HAP-1 (cell line): Measurements from ENCODE around the gene LIPT2.

Experiments
- DNase-seq, 2 experiments: peaks; one replicate each; pipeline ENCODE4 v3.0.0-alpha.2; 2016 to 2020; ENCODE audit warnings: low spot score in 2 of 2
- H3K27me3 ChIP-seq: fragments of 250-450 bp; sonication (Bioruptor Pico); 2 replicates; pipeline ENCODE4 v1.5.1; 2020; ENCODE audit warnings: low read depth, mild to moderate bottlenecking, moderate library complexity
- H3K36me3 ChIP-seq: fragments of 250-450 bp; sonication (Bioruptor Pico); replicated peaks from 2 replicates; pipeline ENCODE4 v1.5.1; 2020; ENCODE audit warnings: mild to moderate bottlenecking
- H3K4me1 ChIP-seq: fragments of 250-450 bp; sonication (Bioruptor Pico); 2 replicates; pipeline ENCODE4 v1.5.1; 2020; ENCODE audit warnings: mild to moderate bottlenecking
- H3K4me3 ChIP-seq: fragments of 250-450 bp; sonication (Bioruptor Pico); 2 replicates; pipeline ENCODE4 v1.5.1; 2020; ENCODE audit warnings: mild to moderate bottlenecking, moderate library complexity
- H3K9me3 ChIP-seq: fragments of 250-450 bp; sonication (Bioruptor Pico); 2 replicates; pipeline ENCODE4 v1.5.1; 2020; ENCODE audit warnings: mild to moderate bottlenecking, moderate library complexity
- in situ Hi-C: fragments of 300-500 bp; cut with MboI; formaldehyde crosslinking; loops from 3 replicates; pipeline ENCODE4 v1.14.3; 2020; ENCODE audit warnings: low sequenced_read_pairs, inconsistent platforms, mixed read lengths

LIPT2 gene

GRCh38 chr11:74480688-74481417 lies 12.7 kb downstream of the LIPT2 start:
- Histone ChIP-seq H3K4me3 (no peak overlapping the region), H3K4me1 (peaks cover 3% of the 10 kb centered on the region), H3K27me3 (no peaks in the 10 kb centered on the region), H3K36me3 (no peaks in the 10 kb centered on the region), H3K9me3 (no peaks in the 10 kb centered on the region)
- in situ Hi-C loops: no loop called here
- DNase-seq: no peak

- no peaks in the 10 kb centered on the region for H3K9me3 ChIP-seq
- H3K4me3 ChIP-seq: no peak overlapping the region
- in situ Hi-C loops: no loop called here
- no peaks in the 10 kb centered on the region for H3K36me3 ChIP-seq
- H3K4me1 ChIP-seq: no peaks in the 10 kb centered on the region
- H3K27me3 ChIP-seq: no peaks in the 10 kb centered on the region
- DNase-seq: no peak
Measured at GRCh38 chr11:74479732-74480123, 13.8 kb downstream of the LIPT2 start.

GRCh38 chr11:74478877-74479731 lies 14.4 kb downstream of the LIPT2 start:
- no peaks in the 10 kb centered on the region for H3K36me3 ChIP-seq
- H3K9me3 ChIP-seq: no peaks in the 10 kb centered on the region
- H3K4me3 ChIP-seq: no peak overlapping the region
- no peaks in the 10 kb centered on the region for H3K4me1 ChIP-seq
- in situ Hi-C loops: no loop called here
- H3K27me3 ChIP-seq: no peaks in the 10 kb centered on the region
- no peak for DNase-seq

- H3K27me3 ChIP-seq: peaks cover 3% of the 10 kb centered on the region; the same call in 1 of the 2 replicates
- no peaks in the 10 kb centered on the region for H3K4me1 ChIP-seq
- no peak overlapping the region for H3K4me3 ChIP-seq
- H3K36me3 ChIP-seq: no peaks in the 10 kb centered on the region
- in situ Hi-C loops: no loop called here
- no peaks in the 10 kb centered on the region for H3K9me3 ChIP-seq
- no peak for DNase-seq
Measured at GRCh38 chr11:74476536-74476935, 17.0 kb downstream of the LIPT2 start.

- no peaks in the 10 kb centered on the region for H3K9me3 ChIP-seq
- H3K4me1 ChIP-seq: no peaks in the 10 kb centered on the region
- DNase-seq: no peak
- H3K4me3 ChIP-seq: no peak overlapping the region
- H3K36me3 ChIP-seq: no peaks in the 10 kb centered on the region
- in situ Hi-C loops: no loop called here
- H3K27me3 ChIP-seq: peaks cover 3% of the 10 kb centered on the region; the same call in 1 of the 2 replicates
Measured at GRCh38 chr11:74474316-74474715, 19.2 kb downstream of the LIPT2 start.

- Histone ChIP-seq H3K9me3 (no peaks in the 10 kb centered on the region), H3K36me3 (no peaks in the 10 kb centered on the region), H3K4me3 (no peak overlapping the region), H3K27me3 (peaks cover 3% of the 10 kb centered on the region; the same call in 1 of the 2 replicates), H3K4me1 (no peaks in the 10 kb centered on the region)
- in situ Hi-C loops: no loop called here
- no peak for DNase-seq
Measured at GRCh38 chr11:74473382-74474173, 19.9 kb downstream of the LIPT2 start.

- no peaks in the 10 kb centered on the region for H3K4me1 ChIP-seq
- peaks cover 3% of the 10 kb centered on the region; the same call in 1 of the 2 replicates for H3K27me3 ChIP-seq
- in situ Hi-C loops: no loop called here
- H3K36me3 ChIP-seq: no peaks in the 10 kb centered on the region
- H3K4me3 ChIP-seq: no peak overlapping the region
- DNase-seq: no peak
- H3K9me3 ChIP-seq: no peaks in the 10 kb centered on the region
Measured at GRCh38 chr11:74471668-74472429, 21.7 kb downstream of the LIPT2 start.

GRCh38 chr11:74471037-74471436 lies 22.5 kb downstream of the LIPT2 start:
- Histone ChIP-seq H3K9me3 (no peaks in the 10 kb centered on the region), H3K4me1 (no peaks in the 10 kb centered on the region), H3K36me3 (no peaks in the 10 kb centered on the region), H3K4me3 (no peak overlapping the region), H3K27me3 (peaks cover 3% of the 10 kb centered on the region; the same call in 1 of the 2 replicates)
- no peak for DNase-seq
- in situ Hi-C loops: no loop called here

GRCh38 chr11:74470526-74470925 lies 23.0 kb downstream of the LIPT2 start:
- in situ Hi-C loops: no loop called here
- Histone ChIP-seq H3K4me1 (no peaks in the 10 kb centered on the region), H3K4me3 (no peak overlapping the region), H3K36me3 (no peaks in the 10 kb centered on the region), H3K27me3 (peaks cover 3% of the 10 kb centered on the region; the same call in 1 of the 2 replicates), H3K9me3 (no peaks in the 10 kb centered on the region)
- no peak for DNase-seq

- in situ Hi-C loops: no loop called here
- Histone ChIP-seq H3K27me3 (peaks cover 3% of the 10 kb centered on the region; the same call in 1 of the 2 replicates), H3K36me3 (no peaks in the 10 kb centered on the region), H3K9me3 (no peaks in the 10 kb centered on the region), H3K4me1 (no peaks in the 10 kb centered on the region), H3K4me3 (no peak overlapping the region)
- no peak for DNase-seq
Measured at GRCh38 chr11:74468936-74469335, 24.6 kb downstream of the LIPT2 start.

GRCh38 chr11:74468521-74468920 lies 25.0 kb downstream of the LIPT2 start:
- Histone ChIP-seq H3K27me3 (peaks cover 3% of the 10 kb centered on the region; the same call in 1 of the 2 replicates), H3K36me3 (no peaks in the 10 kb centered on the region), H3K4me1 (no peaks in the 10 kb centered on the region), H3K4me3 (no peak overlapping the region), H3K9me3 (no peaks in the 10 kb centered on the region)
- in situ Hi-C loops: no loop called here
- DNase-seq: no peak

- Histone ChIP-seq H3K4me3 (no peak overlapping the region), H3K36me3 (no peaks in the 10 kb centered on the region), H3K9me3 (no peaks in the 10 kb centered on the region), H3K27me3 (peaks cover 3% of the 10 kb centered on the region; the same call in 1 of the 2 replicates), H3K4me1 (no peaks in the 10 kb centered on the region)
- no peak for DNase-seq
- in situ Hi-C loops: no loop called here
Measured at GRCh38 chr11:74468058-74468457, 25.5 kb downstream of the LIPT2 start.
